ENCODE results near the gene RAD50.
"Not testable (repeated sequence)": the region's sequence is repeated elsewhere in the genome, so short reads cannot be mapped to it uniquely, and the experiment has no call there.

RAD50 gene

GRCh38 chr5:132556763-132557477 is at the start of gene RAD50:
RAD50 (plus strand) TSS chr5:132556977; CDS start chr5:132557325, 348 bp downstream.
- peak; percentile 90 for DNase-seq (ENCODE audit: low read depth)

- DNase-seq (ENCODE audit: low read depth) = no peak
Observed at GRCh38 chr5:132510076-132510475, 46.7 kb upstream of the RAD50 start.

GRCh38 chr5:132513618-132514336 is 43.0 kb upstream of the RAD50 start:
- not testable (repeated sequence) for DNase-seq (ENCODE audit: low read depth)

GRCh38 chr5:132522067-132522466 is 34.7 kb upstream of the RAD50 start:
- not testable (repeated sequence) for DNase-seq (ENCODE audit: low read depth)

DNA sequence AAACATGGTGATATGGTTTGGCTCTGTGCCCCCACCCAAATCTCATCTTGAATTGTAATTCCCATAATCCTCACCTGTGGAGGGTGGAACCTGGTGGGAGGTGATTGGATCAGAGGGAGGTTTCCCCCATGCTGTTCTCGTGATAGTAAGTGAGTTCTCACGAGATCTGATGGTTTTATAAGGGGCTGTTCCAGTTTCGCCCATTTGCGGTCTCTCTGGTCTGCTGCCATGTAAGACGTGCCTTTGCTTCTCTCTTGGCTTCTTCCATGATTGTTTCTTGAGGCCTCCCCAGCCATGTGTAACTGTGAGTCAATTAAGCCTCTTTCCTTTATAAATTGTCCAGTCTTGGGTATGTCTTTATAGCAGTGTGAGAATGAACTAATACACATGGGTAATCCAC is 31.9 kb upstream of the RAD50 start:
- DNase-seq (ENCODE audit: low read depth) = not testable (repeated sequence)

GRCh38 chr5:132525299-132525724 is 31.5 kb upstream of the RAD50 start:
- no peak for DNase-seq (ENCODE audit: low read depth)

DNA sequence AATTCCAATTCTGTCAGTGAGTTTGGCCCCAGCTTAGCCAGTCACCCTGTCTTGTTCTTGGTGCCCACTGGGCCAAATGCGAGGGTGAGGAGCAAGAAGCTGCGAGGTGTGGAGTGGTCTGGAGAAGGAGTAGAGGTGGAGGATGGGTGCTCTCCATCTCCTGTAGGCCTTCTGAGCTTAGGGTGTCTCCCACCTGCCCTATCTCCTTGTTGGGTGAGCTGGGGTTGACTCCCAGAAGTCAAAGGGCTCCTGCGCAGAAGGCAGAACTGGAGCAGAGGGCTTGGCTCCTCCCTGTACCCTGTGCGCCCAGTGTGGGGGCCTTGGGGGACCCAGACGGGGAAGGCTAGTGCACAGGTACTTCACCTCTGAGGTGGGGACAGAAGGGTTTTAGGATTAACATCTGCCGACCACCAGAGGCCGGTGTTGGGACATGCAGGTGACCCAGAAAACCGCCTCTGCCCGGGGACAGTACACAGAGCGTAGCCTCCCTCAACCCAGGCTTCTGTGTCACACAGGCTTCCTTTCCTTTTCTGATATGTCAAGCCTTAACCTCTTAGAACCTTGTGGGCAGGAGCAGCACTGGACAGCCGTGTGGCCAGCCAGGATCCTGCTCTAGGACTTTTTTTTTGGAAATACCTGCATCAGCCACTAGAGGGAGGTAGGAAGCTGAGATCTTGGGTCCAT is 30.3 kb upstream of the RAD50 start:
- DNase-seq (ENCODE audit: low read depth) = peak; percentile 19

- no peak for DNase-seq (ENCODE audit: low read depth)
Observed at GRCh38 chr5:132526974-132527564, 29.7 kb upstream of the RAD50 start.

GRCh38 chr5:132528021-132528420 is 28.8 kb upstream of the RAD50 start:
- DNase-seq (ENCODE audit: low read depth) = no peak

GRCh38 chr5:132528866-132529634 is 27.7 kb upstream of the RAD50 start:
- DNase-seq (ENCODE audit: low read depth) = no peak

DNA sequence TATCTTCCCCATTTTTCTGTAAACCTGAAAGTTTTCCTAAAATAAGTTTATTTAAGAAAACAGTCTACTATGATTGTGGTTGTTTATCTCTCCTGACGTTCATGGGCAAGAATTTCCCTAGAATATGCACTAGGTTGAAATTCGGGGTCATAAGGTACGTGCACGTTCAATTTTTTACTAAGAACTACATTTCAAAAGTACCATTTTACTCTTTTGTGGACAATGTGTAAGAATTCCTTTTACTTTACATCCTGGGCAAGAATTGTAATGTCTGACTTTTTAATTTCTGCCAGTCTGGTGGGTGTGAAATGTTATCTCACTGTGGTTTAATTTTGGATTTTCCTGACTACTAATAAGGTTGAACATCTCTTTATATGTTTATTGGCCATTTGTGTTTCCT is 25.8 kb upstream of the RAD50 start:
- no peak for DNase-seq (ENCODE audit: low read depth)

DNA sequence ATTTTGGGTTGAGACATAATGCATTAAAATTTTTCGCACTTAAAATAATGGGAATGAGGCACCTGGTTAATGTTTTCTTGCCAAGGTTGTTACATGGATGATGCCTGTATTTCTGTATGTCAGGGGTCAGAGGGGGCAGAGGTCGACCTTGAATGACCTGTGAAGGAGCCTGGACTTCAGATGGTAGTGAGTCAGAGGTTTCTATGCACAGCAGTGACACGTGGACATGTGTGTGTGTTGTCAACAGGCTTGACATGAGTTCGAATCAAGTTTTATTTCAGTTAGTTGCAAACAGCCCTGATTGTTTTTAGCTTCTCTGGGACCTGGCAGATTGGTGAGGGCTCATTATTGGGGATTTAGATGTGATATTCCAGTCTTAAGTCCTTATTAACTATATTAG is 17.1 kb upstream of the RAD50 start:
- DNase-seq (ENCODE audit: low read depth) = no peak

GRCh38 chr5:132540149-132540548 is 16.6 kb upstream of the RAD50 start:
- no peak for DNase-seq (ENCODE audit: low read depth)

- no peak for DNase-seq (ENCODE audit: low read depth)
Observed at GRCh38 chr5:132540764-132541163, 16.0 kb upstream of the RAD50 start.

GRCh38 chr5:132543472-132544201 is 13.1 kb upstream of the RAD50 start, which contains the start of gene IL5:
IL5 (minus strand) TSS chr5:132543522; CDS start chr5:132543478, 44 bp downstream.
- DNase-seq (ENCODE audit: low read depth) = no peak

- DNase-seq (ENCODE audit: low read depth) = no peak
Observed at GRCh38 chr5:132546108-132546507, 10.7 kb upstream of the RAD50 start.

GRCh38 chr5:132547269-132547668 is 9.5 kb upstream of the RAD50 start:
- DNase-seq (ENCODE audit: low read depth) = no peak

DNA sequence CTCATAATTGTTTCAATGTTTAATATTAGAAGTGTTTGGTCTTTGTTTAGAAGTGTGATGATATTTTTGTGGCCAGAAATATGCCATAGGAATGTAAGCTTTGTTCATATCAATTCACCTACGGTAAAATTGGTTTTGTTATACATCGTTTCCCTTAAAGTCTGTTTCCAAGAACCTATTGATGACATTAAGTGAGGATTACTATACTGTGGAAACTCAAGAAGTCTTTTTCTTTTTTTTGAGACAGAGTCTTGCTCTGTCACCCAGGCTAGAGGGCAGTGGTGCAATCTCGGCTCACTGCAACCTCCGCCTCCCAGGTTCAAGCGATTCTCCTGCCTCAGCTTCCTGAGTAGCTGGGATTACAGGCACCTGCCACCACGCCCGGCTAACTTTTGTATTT is 7.9 kb upstream of the RAD50 start:
- DNase-seq (ENCODE audit: low read depth) = not testable (repeated sequence)

GRCh38 chr5:132549576-132549975 is 7.2 kb upstream of the RAD50 start:
- no peak for DNase-seq (ENCODE audit: low read depth)

GRCh38 chr5:132556153-132556762 is 519 bp upstream of the RAD50 start:
- no peak for DNase-seq (ENCODE audit: low read depth)

Data from activated T-cell treated with anti-CD3 and anti-CD28 coated beads for 24 hours (primary cell).